HG03139 (cell line): ENCODE data around the gene NECAB2.

Experiments
- ATAC-seq: cut with Tn5 transposase; IDR thresholded peaks from one replicate; pipeline ENCODE4 v1.9.1; 2021; ENCODE audit not compliant: unreplicated experiment

Gene NECAB2

GRCh38 chr16:83967838-83968305 is at the start of gene NECAB2:
Gene NECAB2, plus strand, starts transcription at chr16:83968244. Its CDS starts 405 bp downstream, at chr16:83968649.
- no peak for ATAC-seq

GRCh38 chr16:83920894-83921491 is 47.1 kb upstream of the NECAB2 start:
- no peak for ATAC-seq

GRCh38 chr16:83923581-83924365 is 44.3 kb upstream of the NECAB2 start:
- ATAC-seq: no peak

GRCh38 chr16:83924686-83925085 is 43.4 kb upstream of the NECAB2 start:
- no peak for ATAC-seq

GRCh38 chr16:83925095-83925905 is 42.7 kb upstream of the NECAB2 start:
- ATAC-seq: no peak

- ATAC-seq: no peak
Observed at GRCh38 chr16:83925957-83926725, 41.9 kb upstream of the NECAB2 start.

- no peak for ATAC-seq
Observed at GRCh38 chr16:83926726-83927397, 41.2 kb upstream of the NECAB2 start.

GRCh38 chr16:83928341-83929055 is 39.5 kb upstream of the NECAB2 start:
- no peak for ATAC-seq

- ATAC-seq: no peak
Observed at GRCh38 chr16:83929811-83930555, 38.1 kb upstream of the NECAB2 start.

GRCh38 chr16:83930730-83931500 is 37.1 kb upstream of the NECAB2 start:
- ATAC-seq: no peak

GRCh38 chr16:83931556-83931955 is 36.5 kb upstream of the NECAB2 start:
- ATAC-seq: no peak

- no peak for ATAC-seq
Observed at GRCh38 chr16:83932304-83932703, 35.7 kb upstream of the NECAB2 start.

GRCh38 chr16:83932955-83933673 is 34.9 kb upstream of the NECAB2 start:
- no peak for ATAC-seq

- no peak for ATAC-seq
Observed at GRCh38 chr16:83933885-83934683, 34.0 kb upstream of the NECAB2 start.

- ATAC-seq: no peak
Observed at GRCh38 chr16:83934684-83934977, 33.4 kb upstream of the NECAB2 start.

GRCh38 chr16:83935005-83935857 is 32.8 kb upstream of the NECAB2 start:
- ATAC-seq: no peak
